Pancreas (tissue), 10 donors: Measurements from ENCODE around the gene CHST11. TPM values are rescaled to one million over a fixed set of nuclear protein-coding genes. Genes with fewer than 3 reads are reported as not detected.
A peak's percentile ranks its signal among the peaks of the same experiment; 100 is the strongest.
"Not testable (repeated sequence)": the region's sequence is repeated elsewhere in the genome, so short reads cannot be mapped to it uniquely, and the experiment has no call there.

Experiments used
- ATAC-seq, 4 donors: fragments of 200-7000 bp; cut with Tn5 transposase; one replicate each; pipeline versions ENCODE4 v1.8.0 to v1.9.1; 2020; ENCODE audit warnings: mild to moderate bottlenecking in 4 of 4, moderate library complexity in 4 of 4
- DNase-seq, 6 donors: peaks; one replicate each; pipeline ENCODE4 v3.0.0-alpha.2; 2020
- FAIRE-seq: peaks from 2 replicates; lab custom pipeline; 2012; peaks lifted over from hg19 to GRCh38; lab: Jason Lieb, UNC
- H3K27ac ChIP-seq, 4 donors: fragments of 200-600 bp; sonication (generic); 1 replicate in 3 of 4; 2 replicates in 1 of 4; pipeline versions ENCODE4 v1.5.0 to v1.8.0; 2020
- H3K27me3 ChIP-seq, 4 donors: fragments of 200-600 bp; one replicate each; pipeline ENCODE4 v1.8.0; 2021
- H3K36me3 ChIP-seq, 3 donors: fragments of 200-600 bp; sonication (generic) in 1 of 3; one replicate each; pipeline versions ENCODE4 v1.5.0 to v1.8.0; 2020 to 2021
- H3K4me1 ChIP-seq, 3 donors: fragments of 200-600 bp; one replicate each; pipeline ENCODE4 v1.8.0; 2021
- H3K4me3 ChIP-seq, 4 donors: fragments of 200-600 bp; sonication (generic) in 2 of 4; one replicate each; pipeline versions ENCODE4 v1.5.0 to v1.8.0; 2020 to 2021
- H3K9me3 ChIP-seq, 4 donors: fragments of 200-600 bp; one replicate each; pipeline ENCODE4 v1.8.0; 2021
- WGBS, 2 donors: extraction: QIAGEN DNeasy Blood & Tissue Kit; methylation state at CpG; one replicate each; pipeline ENCODE4 v1.1.7; 2013; 5-methylcytosine and 5-hydroxymethylcytosine counted together
- intact Hi-C, 3 donors: fragments of 100-400 bp; cut with DNase I; formaldehyde crosslinking; loops; one replicate each; pipeline versions ENCODE4 v1.11.1 to v1.14.2; 2022
- polyA plus RNA-seq, 2 donors: library from polyadenylated mRNA; stranded (reverse); fragments of 200-250 nt; gene quantifications; one replicate each; pipeline ENCODE4 v1.2.3, GENCODE V29; 2013
- total RNA-seq, 6 donors: library from RNA; stranded (reverse); fragmentation: NEBNext Ultra II Directional in 4 of 6; extraction: Animal tissue kit (Norgen Biotek cat#: 25700) in 4 of 6; gene quantifications; one replicate each; pipeline versions ENCODE4 v1.2.1 to v1.2.4, GENCODE V29; 2021 to 2023
- TF ChIP-seq, protein P1 (sequence below), 4 donors: fragments of 200-600 bp; sonication (generic) in 3 of 4; IDR thresholded peaks; one replicate each; pipeline versions ENCODE4 v1.5.0 to v1.8.0; 2021; ENCODE audit warnings: antibody characterized with exemption in 4 of 4
- donor health status: healthy with polysubstance abuse.
- donor health status: DM: no; HTN: no; CAD: no; lungs with moderate emphysema.
- donor health status: DM: no; HTN: no; CAD: no.
- donor health status: control.
- donor health status: control.
- donor health status: Bipolar disorder and iron deficiency.
- donor health status: DM: yes; HTN: yes; CAD: no.
- donor health status: DM: no; HTN: no; CAD: no.
- donor health status: DM: no; HTN: no; CAD: no.
- donor health status: DM: yes; HTN: yes; CAD: no.

Gene CHST11
- total and polyA plus RNA-seq, 8 donors: 1.1 to 14.8 (median 7.8) TPM

DNA sequence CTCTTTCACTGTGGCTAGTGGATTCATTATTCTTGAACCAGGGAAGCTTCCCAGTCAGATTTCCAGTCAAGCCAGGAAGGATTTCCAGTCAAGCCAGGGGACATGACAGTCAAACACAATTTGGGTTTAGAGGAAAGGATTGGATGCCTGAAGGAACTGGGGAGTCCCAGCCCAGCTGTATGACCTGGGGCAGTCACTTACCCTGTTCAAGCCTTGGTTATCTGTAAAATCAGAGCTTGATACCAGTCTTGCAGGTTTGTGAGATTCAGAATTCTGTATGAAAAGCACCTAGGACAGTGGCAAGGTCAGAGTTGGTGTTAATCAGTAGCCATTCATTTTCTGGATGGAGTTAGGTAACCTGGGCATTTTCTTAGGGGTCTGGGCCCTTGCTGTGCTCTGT, 152.7 kb downstream of the CHST11 start:
- no peaks in the 10 kb centered on the region for H3K27me3 ChIP-seq
- DNase-seq: no peak
- no peaks in the 10 kb centered on the region for H3K36me3 ChIP-seq
- TF ChIP-seq, protein P1, sequence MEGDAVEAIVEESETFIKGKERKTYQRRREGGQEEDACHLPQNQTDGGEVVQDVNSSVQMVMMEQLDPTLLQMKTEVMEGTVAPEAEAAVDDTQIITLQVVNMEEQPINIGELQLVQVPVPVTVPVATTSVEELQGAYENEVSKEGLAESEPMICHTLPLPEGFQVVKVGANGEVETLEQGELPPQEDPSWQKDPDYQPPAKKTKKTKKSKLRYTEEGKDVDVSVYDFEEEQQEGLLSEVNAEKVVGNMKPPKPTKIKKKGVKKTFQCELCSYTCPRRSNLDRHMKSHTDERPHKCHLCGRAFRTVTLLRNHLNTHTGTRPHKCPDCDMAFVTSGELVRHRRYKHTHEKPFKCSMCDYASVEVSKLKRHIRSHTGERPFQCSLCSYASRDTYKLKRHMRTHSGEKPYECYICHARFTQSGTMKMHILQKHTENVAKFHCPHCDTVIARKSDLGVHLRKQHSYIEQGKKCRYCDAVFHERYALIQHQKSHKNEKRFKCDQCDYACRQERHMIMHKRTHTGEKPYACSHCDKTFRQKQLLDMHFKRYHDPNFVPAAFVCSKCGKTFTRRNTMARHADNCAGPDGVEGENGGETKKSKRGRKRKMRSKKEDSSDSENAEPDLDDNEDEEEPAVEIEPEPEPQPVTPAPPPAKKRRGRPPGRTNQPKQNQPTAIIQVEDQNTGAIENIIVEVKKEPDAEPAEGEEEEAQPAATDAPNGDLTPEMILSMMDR (IDR thresholded peaks at IDR 0.05): no peak
- no peaks in the 10 kb centered on the region for H3K4me1 ChIP-seq
- H3K4me3 ChIP-seq: no peak overlapping the region
- H3K27ac ChIP-seq: no peak overlapping the region
- intact Hi-C loops: no loop called here
- ATAC-seq: no peak
- H3K9me3 ChIP-seq: no peaks in the 10 kb centered on the region
- no peak for FAIRE-seq

DNA sequence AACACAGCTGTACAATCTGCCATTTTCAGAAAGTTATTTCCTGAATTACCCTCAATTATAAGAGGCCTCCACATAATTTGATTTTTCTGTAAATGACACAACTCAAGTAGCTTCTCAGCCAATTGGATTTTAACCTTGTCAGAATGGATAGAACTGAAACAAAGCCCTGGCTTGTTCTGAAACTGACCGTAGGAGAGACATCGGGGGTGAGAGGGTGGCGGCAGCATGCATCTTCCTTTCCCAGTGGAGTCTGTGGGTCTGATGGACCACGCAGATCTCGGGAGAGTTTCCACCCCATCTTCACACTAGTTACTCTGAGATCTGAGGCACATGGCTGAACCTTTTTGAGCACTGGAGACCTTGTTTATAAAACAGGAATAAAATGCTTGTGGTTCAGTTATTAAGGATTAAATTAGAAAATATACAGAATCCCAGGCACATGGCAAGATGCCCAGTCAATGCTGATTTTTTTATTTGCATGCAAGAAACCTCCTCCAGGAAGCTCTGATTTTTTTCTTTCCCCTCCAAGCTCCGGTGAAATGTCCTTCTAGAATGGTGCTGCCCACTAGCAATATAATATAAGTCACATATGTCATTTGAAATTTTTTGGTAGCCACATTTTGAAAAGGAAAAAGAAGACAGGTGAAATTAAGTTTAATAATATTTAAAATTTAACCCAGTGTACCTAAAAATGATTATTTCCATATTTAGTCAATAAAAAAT, 153.9 kb downstream of the CHST11 start:
- no peaks in the 10 kb centered on the region for H3K4me1 ChIP-seq
- no peak for ATAC-seq
- no peak for DNase-seq
- intact Hi-C loops: no loop called here
- no peak overlapping the region for H3K4me3 ChIP-seq
- no peaks in the 10 kb centered on the region for H3K9me3 ChIP-seq
- no peak overlapping the region for H3K27ac ChIP-seq
- H3K36me3 ChIP-seq: no peaks in the 10 kb centered on the region
- no peaks in the 10 kb centered on the region for H3K27me3 ChIP-seq
- TF ChIP-seq, protein P1 (IDR thresholded peaks at IDR 0.05): no peak
- WGBS, 2 donors: 93 to 96% methylated on average over 6 of the region's 6 CpGs
- no peak for FAIRE-seq

GRCh38 chr12:104611671-104612070, 154.9 kb downstream of the CHST11 start:
- no peak for FAIRE-seq

DNA sequence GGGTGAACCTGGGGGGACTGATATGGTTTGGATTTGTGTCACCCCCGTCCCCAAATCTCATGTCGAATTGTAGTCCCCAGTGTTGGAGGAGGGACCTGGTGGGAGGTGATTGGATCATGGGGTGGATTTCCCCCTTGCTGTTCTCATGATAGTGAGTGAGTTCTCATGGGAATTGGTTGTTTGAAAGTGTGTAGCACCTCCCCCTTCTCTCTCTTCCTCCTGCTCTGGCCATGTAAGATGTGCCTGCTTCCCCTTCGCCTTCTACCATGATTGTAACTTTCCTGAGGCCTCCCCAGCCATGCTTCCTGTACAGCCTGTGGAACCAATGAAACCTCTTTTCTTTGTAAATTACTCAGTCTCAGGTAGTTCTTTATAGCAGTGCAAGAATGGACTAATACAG, 156.6 kb downstream of the CHST11 start:
- H3K36me3 ChIP-seq, H3K27ac ChIP-seq, ATAC-seq, DNase-seq, H3K9me3 ChIP-seq, H3K4me3 ChIP-seq, H3K27me3 ChIP-seq, FAIRE-seq, H3K4me1 ChIP-seq, intact Hi-C loops: not testable (repeated sequence)
- WGBS, 2 donors: 97 to 98% methylated on average over 3 of the region's 3 CpGs

More at GRCh38 chr12:104611671-104612070, 154.9 kb downstream of the CHST11 start:
- H3K27ac ChIP-seq: no peak overlapping the region
- no peaks in the 10 kb centered on the region for H3K27me3 ChIP-seq
- 97 to 98% methylated on average over 12 of the region's 12 CpGs for WGBS, 2 donors
- no peaks in the 10 kb centered on the region for H3K36me3 ChIP-seq
- DNase-seq (no peak), ATAC-seq (no peak)
- TF ChIP-seq, protein P1 (IDR thresholded peaks at IDR 0.05): no peak
- no peaks in the 10 kb centered on the region for H3K9me3 ChIP-seq
- H3K4me3 ChIP-seq: no peak overlapping the region
- intact Hi-C loops: no loop called here
- H3K4me1 ChIP-seq: no peaks in the 10 kb centered on the region

DNA sequence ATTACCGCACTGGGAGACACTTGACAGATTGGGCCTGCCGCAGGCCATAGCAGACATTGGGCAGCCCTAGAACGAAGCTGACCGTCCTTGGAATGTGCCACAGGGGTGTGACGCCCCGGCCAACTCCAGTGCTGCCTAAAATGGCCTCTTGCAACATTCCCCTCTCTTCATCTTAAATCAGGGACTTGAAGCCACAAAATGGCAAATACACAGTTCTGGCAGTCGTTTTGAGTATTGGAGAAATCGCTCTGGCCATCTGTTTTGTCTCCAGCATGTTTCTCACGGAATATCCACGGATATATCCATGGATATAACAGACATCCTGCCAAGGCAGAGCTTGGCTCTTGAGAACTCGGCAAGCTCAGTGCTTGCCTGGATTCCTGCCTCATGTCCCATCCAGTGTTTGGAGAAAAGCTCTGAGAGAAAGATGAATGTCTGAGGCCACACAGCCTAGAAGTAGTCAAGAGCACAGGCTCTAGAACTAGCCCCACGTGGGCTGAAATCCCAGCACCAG, 158.4 kb downstream of the CHST11 start:
- DNase-seq (peak in 2 of 6 donors; percentile 9 to 15), FAIRE-seq (no peak), ATAC-seq (peak in 1 of 4 donors; percentile 55)
- H3K36me3 ChIP-seq: no peaks in the 10 kb centered on the region
- no peaks in the 10 kb centered on the region for H3K27me3 ChIP-seq
- no peak overlapping the region for H3K27ac ChIP-seq
- WGBS, 2 donors: 72 to 78% methylated on average over 12 of the region's 12 CpGs
- intact Hi-C loops: no loop called here
- H3K4me1 ChIP-seq: no peaks in the 10 kb centered on the region
- TF ChIP-seq, protein P1 (IDR thresholded peaks at IDR 0.05): no peak
- H3K9me3 ChIP-seq: no peaks in the 10 kb centered on the region
- H3K4me3 ChIP-seq: no peak overlapping the region
